A204.1 (cell line): Measurements from ENCODE around the gene TSKU.
"Not testable (repeated sequence)": the region's sequence is repeated elsewhere in the genome, so short reads cannot be mapped to it uniquely, and the experiment has no call there.

Experiments
- FAIRE-seq: peaks from 2 replicates; lab custom pipeline; 2012; peaks lifted over from hg19 to GRCh38; lab: Jason Lieb, UNC

The TSKU gene

DNA sequence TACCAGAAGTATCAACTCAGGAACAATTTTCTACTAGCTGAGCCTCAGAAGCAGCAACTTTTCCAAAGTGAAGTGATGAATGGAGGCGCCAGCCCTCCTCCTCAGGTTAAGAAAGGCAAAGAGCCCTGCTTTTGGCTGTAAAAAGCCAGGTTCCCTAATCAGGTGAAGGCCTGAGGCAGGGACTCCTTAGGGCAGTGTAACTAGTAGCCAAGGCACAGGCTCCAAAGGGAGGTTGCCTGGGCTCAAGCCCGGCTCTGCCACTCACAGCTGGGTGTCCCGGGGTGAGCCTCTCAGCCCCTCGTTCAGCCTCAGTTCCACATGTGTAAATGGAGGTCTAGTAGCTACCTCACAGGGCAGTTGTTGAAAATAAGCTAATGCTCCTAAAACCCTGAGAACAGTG lies 19.5 kb downstream of the TSKU start:
- FAIRE-seq: no peak

DNA sequence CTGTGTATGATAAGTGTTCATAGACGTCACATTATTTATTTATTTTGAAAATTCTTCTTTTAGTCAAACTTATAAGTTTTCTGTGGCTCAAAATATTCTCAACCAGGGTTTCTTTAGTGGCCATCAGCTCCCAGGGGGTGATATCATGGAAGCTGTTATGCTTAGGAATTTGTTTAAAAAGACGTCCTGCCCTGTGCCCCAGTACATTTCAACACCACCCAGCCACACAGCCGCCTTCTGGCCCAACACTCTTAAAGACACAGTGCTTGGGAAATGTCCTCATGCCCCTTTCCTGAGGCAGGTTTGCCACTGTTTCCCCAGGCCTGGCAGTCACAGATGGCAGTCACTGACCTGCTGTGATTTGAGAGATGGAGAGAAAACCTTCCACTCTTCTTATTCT lies 19.9 kb downstream of the TSKU start:
- FAIRE-seq: no peak

DNA sequence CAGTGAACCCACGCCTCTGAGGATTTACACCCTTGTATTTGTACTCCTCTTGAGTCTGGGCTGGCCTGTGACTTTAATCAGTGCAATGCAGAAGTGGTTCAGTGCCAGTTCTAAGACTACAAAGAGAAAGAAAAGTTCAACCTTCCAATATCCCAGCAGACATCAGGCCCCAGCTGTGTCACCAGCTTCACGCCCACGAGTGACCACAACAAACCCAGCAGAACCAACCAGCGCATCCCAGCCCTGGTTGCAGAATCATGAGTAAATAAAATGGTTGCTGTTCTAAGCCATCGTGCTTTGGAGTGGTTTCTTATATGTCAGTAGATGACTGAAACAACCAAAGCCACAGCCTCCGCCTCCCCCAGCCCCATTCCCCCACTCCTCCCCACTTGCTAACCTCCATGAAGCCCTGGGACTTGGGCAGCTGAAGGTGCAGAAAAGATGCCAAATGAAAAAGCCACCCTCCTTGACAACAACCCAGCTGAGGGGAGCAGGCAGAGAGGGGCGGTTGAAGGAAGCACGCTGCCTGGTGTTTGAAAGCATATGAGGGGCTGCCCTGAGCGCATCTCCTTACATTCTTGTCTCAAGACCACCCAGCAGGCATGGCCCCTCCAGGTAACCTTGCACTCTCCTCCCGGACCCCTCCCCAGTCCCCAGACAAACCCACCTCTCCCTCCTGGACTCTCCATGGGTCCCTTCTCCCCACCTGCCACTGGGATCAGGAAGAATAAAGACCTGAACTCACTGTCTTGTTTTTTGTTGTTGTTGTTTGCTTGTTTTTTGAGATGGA lies 20.9 kb downstream of the TSKU start:
- no peak for FAIRE-seq

DNA sequence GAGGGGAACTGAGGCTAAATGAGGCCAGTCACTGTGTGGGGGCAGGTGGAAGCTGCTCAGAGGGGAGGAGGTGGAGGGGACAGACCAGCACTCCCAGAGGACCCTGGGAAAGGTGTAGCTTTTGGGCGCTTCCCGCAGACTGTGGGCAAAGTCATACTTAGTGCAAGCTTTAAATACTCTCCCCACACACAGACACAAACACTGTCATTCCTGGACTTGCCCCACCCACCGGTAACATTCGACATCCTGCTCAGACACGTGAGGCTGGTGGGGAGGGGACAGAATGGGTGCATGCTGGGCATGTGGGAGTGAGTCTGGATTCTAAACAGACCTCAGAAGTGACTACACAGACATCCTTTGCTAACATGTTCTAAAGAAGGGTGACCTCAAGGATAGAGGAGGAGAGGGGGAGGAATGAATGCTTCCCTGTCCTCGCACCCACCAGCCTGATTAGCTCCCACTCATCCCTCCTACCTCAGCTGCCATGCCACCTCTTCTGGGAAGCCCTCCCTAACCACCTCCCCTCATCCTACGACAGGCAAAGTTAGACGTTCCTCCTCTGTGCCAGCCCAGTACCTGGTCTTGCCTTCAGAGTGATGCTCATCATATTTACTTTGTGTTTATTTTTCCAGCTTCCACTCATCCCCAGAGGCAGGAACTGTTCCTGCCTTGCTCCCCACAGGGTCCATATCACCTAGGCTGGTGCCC lies 22.2 kb downstream of the TSKU start:
- no peak for FAIRE-seq

DNA sequence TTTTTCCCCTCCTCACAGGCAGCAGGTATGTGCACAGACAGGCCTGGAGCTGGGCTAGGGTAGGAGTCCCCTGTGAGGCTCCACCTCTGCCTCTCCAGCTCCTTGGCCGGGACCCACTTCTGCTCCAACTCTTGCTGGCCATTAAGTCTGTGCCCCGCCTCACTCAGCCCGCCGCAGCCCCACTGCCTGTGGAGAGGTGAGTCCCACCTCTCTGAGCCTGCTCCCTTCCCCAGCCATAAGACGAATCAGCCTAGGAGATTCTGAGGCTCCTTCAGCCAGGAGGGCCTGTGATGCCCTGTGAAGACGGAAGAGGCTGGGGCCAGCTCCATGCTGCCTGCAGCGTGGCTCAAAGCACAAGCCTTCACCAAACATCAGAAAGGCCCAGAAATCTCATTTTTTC lies 23.0 kb downstream of the TSKU start:
- no peak for FAIRE-seq

DNA sequence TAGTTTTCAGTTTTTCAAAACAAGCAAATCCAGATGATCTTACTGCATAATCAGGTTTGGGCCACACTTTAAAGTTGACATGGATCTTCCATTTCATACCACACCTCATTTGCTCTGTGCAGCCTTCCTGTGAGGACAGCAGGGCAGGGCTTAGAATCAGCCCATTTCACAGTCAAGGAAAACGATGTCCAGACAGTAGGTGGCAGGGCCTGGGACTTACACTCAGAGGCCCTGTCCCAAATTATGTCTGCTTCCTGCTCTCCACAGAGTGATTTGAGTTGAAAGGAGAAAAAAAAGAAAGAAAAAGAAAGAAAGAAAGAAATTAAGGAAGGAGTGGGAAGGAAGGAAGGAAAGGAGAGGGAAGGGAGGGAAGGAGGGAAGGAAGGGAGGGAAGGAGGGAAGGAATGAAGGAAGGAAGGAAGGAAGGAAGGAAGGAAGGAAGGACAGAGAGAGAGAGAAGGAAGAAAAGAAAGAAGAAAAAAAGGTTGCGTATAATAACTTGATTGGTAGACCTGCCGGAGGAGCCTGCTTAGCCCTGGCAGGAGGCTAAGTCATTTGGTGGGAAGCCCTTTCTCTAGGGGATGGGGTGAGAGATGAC lies 23.6 kb downstream of the TSKU start:
- FAIRE-seq: no peak

DNA sequence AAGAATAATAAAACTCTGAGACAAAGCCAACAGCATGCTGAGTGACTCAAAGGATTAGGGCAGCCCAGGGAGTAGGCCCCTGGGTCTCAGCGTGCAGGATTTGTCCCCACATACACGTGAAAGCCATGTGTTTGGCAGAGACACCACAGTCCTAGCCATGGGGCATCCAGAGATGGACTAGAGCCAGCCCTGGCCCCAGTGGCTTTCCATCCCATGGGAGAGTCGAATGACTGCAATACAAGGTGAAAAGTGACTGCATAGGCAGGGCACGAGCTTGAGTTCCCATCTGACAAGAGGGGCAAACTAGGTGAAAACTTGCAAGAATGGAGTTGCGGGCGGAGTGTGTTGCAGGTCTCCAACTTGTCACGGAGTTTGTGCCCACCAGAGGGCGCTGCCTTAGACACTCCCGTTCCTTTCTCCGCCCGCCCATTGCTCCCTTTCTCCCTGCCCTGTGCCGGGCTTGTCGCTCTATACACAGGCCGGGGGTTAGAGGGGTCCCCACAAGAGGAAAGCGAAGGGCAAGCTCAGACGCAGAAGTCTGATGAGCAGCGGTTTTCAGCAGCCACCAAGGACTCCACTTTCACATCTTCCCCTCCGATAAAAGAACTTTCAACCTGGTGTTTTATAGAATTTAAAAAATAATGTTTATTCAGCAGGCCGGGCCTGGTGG lies 24.2 kb downstream of the TSKU start:
- FAIRE-seq: no peak

DNA sequence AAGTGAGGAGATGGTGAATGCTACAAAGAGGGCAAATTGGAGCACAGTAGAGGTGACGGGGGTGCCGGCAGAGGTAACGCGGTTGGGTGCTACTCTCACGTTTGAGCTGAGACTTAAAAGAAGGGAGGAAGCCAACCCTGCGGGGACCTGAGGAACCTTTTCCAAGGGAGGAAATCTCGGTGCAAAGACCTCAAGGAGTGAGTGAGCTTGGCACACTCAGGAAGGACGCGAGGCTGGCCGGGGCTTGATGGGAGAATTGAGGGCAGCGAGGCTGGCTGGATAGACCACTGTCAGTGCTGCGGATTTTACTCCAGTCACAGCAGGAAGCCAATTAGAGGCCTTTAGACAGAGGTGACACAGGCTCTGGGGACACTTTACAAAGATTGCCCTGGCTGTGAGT lies 25.0 kb downstream of the TSKU start:
- no peak for FAIRE-seq

DNA sequence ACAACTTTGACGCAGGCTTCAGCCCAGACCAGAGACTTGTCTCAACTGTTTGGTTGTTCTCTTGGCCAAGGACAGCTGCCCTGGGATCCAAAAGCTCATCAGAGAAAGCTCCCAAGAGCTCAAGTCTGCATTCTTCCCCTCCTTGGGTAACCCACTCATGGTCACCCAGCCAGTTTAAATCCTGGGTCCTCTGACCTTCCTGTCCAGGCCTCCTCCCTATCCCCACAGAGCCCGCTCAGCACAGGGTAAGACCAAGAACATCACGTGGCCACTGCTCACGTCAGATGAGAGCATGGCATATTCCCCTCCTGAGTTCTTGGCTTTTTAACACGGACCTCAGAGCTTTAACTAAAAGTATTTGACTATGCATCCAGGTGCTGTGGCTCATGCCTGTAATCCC lies 25.8 kb downstream of the TSKU start:
- no peak for FAIRE-seq

DNA sequence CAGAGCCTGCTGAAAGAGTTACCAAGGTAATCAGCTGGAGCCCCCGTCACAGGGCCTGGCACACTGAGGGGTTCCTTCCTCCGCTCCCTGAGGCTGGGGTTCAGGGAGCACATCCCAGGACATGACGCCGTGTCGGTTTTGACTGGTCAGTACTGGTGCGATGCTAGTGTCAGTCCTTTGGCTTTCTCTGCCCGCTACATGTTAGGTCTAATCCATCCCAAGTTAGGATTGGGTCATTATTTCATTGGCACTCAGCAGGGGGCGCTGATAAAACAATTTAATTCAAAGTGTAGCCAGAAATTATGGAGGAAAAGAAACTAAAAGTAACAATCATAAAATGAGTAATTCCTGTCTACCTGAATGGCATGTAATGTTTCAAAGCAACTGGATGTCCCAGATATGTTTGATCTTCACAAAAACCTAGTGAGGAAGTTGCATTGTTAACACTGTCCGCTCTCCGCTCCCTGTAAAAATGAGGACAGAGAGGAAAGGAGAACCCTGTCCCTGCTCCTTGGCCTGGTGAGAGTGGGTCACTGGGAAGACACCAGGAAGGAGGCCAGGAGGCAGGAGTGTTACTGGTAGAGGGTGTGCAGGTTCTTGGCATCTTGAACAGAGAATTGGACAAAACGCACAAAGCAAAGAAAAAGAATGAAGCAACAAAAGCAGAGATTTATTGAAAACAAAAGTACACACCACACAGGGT lies 27.1 kb downstream of the TSKU start:
- no peak for FAIRE-seq

DNA sequence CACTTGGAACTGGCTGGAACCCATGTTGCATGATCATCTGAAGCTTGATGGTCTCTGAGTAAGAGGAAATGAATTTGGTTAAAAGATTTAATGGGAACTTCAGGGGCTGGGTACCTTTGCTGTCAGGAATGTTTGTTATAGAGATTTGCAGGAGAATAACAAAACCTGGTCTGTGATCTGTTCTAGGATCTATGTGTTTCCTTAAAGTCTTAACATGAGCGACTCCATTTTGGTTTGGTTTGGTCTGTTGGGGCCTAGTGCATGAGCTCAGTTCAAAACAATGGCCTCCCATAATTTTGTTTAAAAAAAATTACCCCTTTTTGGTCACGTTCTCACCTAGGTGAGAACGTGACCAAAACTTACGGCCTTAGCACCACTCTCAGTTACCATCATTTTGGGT lies 28.1 kb downstream of the TSKU start:
- no peak for FAIRE-seq

DNA sequence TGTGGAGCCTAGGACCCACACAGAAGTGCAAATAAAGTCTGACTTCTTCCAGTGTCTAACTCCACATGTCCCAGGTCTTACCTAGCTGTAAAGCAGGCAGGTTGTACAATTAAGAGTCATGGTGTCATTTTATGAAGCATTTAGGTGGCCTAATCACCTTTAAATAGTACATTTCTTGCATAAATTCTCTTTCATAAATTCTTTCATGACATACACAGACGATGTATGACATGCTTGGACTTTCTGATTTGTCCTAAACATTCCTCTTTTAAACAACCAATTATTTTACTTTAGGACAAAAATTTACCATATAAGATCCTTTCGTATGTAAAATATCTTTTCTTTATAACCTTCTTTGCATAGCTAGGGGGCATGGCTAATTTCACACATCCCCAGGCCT lies 31.3 kb downstream of the TSKU start:
- FAIRE-seq: no peak

DNA sequence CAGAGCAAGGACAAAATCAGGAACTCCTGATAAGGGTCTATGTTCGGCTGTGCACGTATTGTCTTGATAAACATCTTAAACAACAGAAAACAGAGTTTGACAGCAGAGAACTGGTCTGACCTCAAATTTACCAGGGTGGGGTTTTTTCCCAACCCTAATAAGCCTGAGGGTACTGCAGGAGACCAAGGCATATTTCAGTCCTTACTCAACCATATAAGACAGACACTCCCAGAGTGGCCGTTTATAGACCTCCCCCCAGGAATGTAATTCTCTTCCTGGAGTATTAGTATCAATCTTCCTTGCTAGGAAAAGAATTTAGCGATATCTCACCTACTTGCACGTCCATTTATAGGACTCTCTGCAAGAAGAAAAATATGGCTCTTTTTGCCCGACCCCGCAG lies 32.5 kb downstream of the TSKU start:
- not testable (repeated sequence) for FAIRE-seq

DNA sequence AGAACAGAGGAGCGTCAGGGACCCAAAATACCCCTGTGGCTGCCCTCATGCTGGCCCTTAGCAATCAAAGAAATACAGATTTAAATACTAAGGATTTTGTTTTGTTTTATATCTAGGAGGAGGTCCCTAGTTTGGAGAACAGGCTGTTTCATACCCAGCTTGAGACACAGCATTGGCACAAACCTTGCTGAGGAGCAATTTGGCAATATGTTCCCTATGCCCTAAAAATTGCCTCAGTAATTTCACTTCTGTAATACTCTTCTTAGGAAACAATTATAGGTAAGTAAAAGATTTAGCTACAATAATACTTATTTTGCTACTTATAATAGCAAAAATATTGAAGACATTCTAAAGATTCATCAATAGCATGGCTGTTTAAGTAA lies 37.0 kb downstream of the TSKU start:
- FAIRE-seq: no peak

DNA sequence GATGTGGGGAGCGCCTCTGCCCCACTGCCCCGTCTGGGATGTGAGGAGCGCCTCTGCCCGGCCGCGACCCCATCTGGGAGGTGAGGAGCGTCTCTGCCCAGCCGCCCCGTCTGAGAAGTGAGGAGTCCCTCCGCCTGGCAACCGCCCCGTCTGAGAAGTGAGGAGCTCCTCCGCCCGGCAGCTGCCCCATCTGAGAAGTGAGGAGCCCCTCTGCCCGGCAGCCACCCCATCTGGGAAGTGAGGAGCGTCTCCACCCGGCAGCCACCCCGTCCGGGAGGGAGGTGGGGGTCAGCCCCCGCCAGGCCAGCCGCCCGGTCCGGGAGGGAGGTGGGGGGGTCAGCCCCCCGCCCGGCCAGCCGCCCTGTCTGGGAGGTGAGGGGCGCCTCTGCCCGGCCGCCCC lies 38.2 kb downstream of the TSKU start:
- not testable (repeated sequence) for FAIRE-seq

DNA sequence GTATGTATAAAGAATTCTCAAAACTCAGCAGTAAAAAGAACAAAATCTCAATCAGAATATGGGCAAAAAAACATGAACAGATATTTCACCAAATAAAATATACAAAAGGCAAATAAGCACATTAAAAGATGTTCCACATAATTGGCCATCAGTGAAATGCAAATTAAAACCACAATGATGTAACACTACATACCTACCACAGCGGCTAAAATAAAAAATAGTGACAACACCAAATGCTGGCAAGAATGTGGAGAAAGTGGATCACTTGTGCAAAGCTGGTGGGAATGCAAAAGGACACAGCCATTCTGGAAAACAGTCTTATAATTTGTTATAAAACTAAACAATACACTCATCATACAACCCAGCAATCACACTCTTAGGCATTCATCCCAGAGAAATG lies 39.2 kb downstream of the TSKU start:
- FAIRE-seq: no peak

DNA sequence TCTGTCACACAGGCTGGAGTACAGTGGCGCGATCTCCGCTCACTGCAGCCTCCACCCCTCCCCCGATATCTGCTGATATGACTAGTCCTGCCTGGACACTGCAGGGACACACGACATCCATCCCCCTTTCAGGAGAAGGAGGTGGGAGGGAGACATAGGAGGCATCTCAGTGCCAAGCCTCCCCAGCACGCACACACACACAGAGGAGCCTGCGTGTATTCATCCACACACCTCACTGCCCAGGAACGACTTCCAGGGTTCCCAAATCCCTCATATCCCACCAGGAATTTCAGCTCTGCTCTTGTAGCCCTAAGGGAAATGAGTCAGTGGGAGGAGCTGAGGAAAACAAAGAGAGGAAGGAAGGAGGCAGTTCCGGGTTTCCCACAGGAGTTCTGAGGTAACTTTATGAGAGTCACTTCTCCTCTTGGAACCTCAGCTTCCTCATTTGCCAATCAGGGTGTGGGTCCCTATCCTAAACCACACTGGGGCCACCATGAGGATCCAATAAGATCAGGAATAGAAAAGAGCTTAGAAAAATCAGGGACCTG lies 40.4 kb downstream of the TSKU start:
- no peak for FAIRE-seq

DNA sequence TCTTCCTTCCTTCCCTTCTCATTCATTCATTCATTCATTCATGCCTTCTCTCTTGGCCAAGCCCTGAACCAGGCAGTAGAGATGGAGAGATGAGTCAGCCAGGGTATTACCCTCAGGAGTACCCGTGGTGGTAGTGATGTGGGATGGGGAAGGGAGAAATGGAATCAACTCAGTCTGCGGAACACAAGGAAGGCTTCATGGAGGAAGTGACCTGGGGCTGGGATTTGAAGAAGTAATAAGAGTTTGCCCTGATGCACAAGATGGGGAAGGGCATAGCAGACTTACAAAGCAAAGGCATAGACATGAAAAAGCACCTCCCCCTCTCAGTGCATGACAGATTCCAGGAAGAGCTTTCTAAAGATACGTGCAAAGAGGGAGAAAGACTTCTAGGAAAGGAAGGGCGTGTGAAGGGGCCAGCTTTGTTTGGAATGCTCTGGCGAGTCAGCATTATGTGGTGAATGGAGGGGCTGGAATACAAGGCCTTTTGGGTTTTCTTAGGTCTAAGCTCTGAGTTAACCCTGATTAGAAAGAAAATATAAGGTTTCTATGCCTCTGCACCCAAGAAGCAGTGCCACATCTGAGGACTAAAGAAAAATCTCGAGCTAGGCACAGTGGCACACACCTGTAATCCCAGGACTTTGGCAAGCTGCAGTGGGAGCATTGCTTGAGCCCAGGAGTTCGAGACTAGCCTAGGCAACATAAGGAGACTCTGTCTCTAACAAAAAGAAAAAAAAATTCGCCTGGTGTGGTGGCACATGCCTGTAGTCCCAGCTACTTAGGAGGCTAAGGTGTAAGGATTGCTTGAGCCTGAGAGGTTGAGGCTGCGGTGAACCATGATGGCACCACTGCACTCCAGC lies 41.2 kb downstream of the TSKU start:
- FAIRE-seq: no peak

DNA sequence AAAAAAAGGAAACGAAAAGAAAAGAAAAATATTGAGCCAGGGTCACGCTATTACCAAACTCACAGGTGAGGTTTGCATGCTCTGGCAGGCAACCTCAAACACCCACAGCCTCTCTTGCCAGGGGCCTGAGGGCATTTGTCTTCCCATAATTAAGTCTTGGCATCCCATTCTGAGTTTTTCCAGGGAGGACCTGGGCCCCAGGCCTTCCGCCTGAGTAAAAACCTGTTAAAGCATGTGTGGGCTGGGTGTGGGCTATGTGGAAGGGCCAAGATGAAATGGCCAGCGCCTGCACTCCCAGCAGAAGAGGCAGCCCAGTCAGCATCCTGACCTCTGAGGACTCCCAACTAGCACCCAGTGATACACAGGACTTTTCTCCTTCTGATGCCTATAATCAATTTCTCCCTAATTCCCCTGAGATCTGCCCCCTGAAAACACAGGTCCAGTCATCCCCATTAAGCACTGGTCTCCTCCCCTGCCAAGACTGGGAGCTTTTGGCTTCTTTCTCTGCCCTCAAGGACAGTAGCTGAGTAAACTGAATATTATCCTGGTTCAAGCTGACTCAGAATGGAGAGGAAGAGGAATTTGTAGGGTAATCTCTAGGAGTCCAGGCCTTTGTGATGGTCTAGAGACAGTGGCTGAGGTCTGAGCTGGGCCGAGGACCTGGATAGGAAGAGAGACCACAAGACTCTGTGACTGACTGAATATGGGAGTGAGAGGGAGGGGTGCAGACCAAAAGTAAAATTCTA lies 42.0 kb downstream of the TSKU start:
- FAIRE-seq: no peak

DNA sequence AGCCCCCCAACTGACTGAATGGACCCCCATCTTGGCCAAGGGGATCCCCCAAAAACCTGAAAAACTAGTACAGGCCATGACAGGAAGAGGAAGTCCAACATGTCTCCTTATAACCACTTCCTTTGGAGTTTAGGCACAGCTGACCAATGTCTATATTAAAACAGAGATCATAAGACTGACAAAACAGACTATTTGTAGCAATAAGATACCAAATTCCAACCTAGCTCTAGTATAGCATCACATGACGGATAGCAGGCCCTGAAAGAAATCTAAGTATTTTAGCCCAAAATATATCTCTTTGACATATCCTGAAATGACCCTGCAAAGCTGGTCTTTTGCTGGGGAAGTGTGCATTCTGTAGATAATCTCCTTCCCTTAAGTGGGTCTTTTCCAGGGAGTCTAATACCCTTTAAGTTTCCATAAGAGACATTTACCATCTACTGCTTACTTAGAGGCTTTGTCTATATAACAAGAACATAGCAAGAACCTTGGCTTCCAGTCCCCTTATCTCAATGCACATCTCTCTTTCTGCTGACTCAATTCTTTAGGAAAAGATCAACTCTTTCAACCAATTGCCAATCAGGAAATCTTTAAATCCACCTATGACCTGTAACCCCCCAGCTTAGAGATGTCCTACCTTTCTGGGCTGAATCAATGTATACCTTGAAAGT lies 42.7 kb downstream of the TSKU start:
- FAIRE-seq: no peak
